GM18498 (cell line): ENCODE results near the gene MFAP3.
"Not testable (repeated sequence)": the region's sequence is repeated elsewhere in the genome, so short reads cannot be mapped to it uniquely, and the experiment has no call there.

Experiments used
- ATAC-seq: cut with Tn5 transposase; IDR thresholded peaks from one replicate; pipeline ENCODE4 v1.9.1; 2021; ENCODE audit warnings: mild to moderate bottlenecking, moderate library complexity; ENCODE audit not compliant: unreplicated experiment

The MFAP3 gene

DNA sequence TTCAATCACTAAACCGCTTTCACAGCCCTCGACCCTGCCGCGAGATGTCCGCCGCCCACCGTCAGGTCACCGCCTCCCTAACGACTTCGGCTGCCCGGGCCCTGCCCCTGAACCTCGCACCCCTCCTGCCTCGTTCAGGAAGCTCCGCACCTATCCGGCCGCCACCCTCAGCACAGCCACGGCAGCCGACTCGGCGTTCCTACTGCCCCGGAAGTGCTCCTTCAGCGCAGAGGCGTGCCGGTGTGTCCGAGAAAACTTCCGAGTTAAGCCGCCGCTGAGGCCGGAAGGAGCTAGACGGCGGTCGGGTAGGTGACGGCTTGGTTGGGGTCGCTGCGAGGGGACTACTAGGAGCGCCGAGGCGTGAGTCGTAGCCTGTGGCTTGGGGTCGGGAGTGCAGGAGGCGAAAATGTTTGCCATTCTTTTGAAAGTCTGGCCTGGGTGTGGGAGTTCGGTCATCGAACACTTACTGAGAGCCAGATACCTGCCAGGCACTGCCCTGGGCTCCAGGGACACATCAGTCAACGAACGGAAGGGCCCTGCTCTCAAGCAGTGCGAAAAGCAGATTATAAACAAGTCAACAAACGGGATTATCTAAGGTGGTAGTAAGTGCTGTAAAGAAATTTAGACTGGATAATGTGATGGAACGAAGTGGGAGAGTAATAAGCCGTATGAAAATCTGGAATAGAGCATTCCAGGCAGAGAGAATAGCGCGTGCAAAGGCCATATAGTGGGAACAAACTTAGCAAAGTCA, at the start of gene MFAP3, which contains the start of gene FAM114A2:
Gene MFAP3 (plus strand): TSS at position 261 of the 751 bp plus-strand sequence. CDS start 10,756 bp downstream, outside the sequence.
Gene FAM114A2 (minus strand): TSS at position 204 of the 751 bp plus-strand sequence. CDS start 3,957 bp downstream, outside the sequence.
- ATAC-seq, result peak; percentile 99

DNA sequence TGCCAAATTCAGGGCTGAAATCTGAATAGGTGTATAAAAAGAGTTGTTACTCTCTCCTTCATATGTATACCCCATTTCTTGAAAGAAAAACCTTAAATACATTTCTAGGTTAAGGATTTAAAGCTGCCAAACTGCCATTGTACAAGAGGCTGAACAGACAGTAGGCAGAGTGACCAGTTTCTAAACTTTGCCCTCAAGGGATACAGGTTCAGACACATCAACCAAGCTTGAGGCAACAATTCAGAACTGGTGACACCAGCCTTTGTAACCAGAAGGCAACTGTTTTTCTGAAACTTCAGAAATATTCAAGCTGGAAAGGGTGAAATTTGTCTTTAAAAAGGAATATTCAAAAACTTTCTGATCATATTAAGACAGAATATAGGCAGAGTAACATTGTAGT, 47.6 kb upstream of the MFAP3 start:
- no peak for ATAC-seq

DNA sequence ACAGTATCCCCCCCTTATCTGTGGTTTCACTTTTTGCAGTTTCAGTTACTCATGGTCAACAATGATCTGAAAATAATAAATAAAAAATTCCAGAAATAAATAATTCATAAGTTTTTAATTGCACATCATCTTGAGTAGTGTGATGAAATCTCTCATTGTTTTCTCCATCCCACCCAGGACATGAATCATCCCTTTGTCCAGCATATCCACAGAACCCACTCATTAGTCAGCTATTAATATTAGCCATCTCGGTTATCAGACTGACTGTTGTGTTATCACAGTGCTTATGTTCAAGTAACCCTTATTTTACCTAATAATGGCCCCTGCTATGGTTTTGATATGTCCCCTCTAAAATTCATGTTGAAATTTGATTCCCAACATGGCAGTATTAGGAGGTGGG, 40.8 kb upstream of the MFAP3 start:
- no peak for ATAC-seq

DNA sequence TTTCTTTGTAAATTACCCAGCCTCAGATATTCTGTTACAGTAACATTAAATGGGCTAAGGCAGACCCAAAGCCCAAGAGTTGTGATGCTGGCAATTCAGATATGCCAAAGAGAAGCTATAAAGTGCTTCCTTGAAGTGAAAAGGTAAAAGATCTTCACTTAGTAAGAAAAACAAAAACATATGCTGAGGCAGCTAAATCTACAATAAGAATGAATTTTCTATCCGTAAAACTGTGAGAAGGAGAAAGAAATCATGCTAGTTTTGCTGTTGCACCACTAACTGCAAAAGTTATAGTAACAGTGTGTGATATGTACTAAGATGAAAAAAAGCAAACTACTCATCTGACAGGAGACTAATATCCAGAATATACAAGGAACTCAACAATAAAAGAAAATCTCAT, 40.0 kb upstream of the MFAP3 start:
- no peak for ATAC-seq

DNA sequence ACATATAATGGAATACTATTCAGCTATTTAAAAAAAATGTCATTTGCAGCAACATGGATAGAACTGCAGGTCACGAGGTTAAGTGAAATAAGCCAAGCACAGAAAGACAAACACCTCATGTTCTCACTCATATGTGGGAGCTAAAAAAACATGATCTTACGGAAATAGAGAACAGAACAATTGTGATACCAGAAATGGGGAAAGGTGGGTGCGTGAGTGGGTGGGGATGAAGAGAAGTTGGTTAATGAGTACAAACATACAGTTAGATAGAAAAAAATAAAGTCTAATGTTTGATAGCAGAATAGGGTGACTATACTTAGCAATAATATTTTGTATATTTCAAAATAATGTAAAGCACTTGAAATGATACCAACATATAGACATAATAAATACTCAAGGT, 38.8 kb upstream of the MFAP3 start:
- ATAC-seq, result no peak

DNA sequence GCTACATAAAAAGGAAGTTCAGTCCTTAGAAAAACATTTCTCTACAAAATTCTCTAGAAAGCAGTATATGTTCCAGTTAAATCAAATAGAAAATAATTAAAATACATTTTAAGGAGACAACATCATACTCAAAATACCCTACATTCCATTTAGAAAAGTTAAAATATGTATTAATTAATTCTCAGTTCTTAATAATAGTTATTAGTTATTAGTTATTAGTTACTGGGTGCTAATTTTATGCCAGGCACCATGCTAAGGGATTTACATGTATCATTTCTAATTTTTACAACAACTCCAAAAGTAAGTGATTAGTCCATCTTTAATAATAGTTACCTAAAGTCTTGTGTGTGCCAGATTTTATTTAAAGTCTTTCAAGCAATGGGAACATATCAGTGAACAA, 38.1 kb upstream of the MFAP3 start:
- no peak for ATAC-seq

DNA sequence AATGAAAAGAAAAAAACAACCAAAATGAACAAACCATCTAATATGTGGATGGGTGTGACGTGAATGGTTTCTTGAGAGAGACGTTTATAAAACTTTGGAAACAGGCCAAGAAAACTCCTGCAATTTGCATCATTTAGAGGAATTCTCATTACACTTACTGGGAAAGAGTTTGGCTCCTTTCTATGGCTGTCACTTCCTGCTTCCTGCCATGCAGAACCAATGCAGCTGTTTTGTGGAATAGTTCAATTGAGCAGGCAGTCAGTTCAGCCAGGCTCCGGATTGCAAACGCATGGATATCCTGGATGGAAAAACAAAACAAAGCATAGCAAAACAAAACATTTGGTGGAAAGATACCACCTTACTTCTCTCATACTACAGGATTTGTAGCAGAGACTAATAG, 36.7 kb upstream of the MFAP3 start:
- ATAC-seq, result no peak

DNA sequence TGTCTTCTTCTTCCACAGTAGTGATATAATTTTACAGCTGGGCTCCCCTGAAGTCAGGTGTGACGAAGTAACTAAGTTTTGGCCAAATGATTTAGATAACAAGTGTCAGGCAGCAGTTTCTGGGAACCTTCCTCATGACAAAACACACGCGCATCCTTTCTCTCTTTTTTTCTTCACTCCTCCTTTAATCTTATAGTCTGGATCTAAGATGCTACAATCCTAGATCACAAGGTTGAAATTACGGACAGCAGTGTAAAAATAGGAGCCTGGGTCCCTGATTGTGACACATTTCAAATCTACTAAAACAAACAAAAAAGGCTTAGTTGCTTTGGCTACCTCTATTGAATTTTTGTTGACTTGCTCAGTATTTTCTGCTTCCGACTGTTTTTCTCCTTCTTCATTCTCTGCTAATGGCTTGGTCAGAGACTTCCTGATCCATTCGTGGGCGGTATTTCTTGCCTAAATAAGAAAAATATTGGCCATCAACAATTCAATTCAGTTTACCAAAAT, 36.2 kb upstream of the MFAP3 start:
- no peak for ATAC-seq

DNA sequence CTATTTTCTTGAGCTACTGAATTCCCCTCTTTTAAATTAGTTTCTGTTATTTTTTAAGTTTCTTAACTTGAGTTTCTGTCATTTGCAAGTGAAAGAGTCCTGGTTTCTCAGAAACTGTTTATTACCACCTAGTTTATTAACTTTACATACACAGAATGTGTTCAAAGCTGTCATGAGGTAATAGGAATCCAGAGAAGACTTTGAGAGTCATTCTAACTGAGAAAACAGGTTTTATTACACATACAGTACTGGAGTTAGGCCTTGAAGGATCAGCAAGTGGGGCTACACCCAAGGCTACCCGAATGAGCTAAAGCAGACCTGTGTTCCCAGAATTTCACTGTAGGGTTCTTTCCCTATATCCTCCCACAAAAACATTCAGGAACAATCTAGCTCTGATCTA, 33.1 kb upstream of the MFAP3 start:
- ATAC-seq, result no peak

DNA sequence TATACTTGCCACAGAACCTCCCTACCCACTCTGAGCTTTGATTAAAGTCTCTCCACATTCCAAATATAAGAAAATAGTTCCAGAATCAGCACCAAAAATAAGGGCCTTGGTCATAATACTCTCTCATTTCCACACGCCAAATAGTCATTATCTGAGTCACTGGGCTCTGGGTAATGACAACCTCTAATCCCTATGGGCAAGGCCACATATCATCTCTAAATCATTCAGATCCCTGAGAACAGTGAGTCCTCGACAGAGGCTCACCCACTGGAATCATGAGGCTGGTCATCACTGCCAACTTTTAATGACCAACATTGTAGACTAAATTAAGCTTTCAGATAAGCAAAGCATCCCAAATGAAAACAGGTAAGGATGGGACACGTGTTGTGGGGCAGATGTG, 28.1 kb upstream of the MFAP3 start:
- no peak for ATAC-seq

DNA sequence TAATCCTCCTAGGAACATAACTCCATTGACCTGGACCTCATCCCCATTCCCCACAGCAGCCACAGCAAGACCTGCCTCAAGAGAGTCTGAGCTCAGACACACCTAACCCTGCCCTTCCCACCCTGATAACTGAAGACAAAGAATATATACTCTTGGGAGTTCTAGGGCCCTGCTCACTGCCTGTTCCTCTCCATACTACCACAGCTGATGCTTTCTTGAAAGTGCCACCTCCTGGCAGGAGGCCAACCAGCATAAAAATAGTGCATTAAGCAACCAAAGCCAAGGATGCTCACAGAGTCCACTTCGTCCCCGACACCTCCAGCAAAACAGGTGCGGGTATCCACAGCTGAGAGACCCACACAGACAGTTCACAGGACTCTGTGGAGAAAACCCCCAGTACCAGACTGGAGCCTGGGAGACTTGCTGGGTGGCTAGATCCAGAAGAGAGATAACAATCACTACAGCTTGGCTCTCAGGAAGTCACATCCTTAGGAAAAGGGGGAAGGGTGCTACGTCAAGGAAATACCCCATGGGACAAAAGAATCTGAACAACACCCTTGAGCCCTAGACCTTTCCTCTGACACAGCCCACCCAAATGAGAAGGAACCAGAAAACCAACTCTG, 23.6 kb upstream of the MFAP3 start:
- ATAC-seq, result no peak

DNA sequence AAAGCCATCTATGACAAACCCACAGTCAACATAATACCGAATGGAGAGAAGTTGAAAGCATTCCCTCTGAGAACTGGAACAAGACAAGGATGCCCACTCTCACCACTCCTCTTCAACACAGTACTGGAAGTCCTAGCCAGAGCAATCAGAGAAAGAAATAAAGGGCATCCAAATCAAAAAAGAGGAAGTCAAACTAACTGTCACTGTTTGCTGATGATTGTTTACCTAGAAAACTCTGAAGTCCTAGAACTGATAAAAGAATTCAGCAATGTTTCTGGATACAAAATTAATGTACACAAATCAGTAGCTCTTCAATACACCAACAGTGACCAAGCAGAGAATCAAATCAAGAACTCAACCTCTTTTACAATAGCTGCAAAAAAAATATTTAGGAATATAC, 19.8 kb upstream of the MFAP3 start:
- not testable (repeated sequence) for ATAC-seq

DNA sequence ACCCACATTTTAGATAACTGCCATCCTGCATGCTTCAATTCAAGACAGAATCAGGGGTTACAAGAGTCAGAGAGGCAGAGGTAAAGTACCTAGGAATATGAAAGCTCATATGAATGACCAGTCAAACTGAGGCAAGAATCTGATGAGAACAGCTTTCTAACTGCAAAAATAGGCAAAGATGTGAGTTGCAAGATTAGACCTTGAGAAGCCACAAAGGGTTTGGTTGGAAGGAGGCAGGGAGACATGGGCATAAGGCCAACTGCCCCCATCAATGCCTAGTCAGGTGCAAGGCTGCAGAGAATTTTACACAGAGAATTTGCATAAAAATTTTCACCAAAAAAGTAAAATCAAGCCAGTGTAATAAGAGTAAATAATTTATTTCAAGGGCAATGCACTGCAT, 12.8 kb upstream of the MFAP3 start:
- ATAC-seq, result no peak

DNA sequence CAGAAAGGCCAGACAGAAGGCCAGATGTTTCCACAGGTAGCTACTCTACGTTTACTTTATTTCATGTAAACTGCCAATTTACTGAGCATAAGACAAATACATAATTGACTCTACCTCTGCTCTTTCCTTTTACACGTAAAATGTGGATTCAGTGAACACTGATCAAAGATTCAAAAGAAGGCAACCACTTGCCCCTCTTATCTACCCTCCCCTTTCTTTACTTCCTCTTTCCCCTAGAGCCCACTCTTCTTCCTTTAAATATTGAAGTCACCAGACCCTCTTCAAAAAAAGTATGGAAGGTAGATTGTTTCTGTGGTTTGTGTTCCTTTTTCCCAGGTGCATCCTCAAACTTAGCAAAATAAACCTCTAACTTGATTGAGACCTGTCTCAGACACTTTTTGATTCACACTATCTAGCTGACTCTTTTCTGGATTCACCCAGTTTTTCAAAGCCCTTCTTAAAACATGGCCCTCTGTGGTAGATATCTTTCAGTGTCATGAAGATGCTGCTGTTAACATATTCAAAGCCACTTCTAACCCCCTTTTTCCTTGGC, 6.8 kb upstream of the MFAP3 start:
- ATAC-seq, result no peak

DNA sequence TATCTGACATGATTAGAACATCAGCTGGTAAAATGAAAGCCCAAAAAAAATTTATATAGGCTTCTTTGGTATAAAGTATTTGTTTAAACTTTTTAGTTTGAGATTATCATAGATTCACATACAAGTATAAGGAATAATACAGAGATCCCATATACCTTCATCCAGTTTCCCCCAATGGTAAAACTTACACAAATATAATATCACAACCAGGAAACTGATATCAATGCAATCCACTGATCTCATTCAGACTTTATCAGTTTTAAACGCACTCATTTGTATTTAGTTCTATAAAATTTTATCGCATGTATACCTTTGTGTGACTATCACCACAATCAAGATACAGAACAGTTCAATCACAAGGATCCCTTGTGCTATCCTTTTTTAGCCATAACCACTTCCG, 3.8 kb upstream of the MFAP3 start:
- no peak for ATAC-seq

DNA sequence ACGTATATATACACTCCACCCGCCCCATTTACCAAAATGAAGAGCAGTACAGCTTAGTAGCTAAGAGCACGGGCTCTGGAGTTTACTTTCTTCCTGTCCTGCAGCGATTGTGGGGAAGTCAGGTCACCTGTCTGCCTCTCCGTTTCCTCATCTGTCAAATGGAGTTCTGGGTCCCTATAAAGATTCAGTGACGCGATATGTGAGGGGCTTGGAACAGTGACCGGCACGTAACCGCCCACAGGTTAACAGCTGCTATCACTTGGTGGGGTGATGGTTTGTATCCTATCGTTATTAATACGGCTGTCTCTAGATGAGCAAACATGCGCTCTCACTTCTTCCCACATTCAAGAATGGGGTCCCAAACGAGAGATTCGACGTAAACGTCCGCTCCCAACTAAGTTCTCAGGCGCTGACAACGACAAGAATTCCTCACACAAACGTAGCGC, 483 bp upstream of the MFAP3 start:
- ATAC-seq, result peak; percentile 49

DNA sequence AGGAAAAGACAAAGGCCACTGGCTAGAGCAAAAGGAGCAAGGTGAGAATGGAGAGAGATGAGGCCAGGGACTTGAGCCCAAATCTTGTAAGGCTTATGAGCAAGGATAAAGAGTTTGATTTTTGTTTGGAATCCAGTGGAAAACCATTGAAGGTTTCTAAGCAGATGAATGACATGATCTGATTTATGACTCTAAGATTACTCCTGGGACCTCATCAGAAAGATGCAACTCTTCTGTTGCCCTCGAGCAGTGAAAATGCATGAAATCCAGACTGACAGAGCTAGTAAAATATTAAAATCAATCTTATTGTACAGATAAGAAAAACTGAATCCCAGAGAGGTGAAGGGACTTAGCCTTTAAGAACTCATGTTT, 677 bp downstream of the MFAP3 start:
- ATAC-seq, result no peak

DNA sequence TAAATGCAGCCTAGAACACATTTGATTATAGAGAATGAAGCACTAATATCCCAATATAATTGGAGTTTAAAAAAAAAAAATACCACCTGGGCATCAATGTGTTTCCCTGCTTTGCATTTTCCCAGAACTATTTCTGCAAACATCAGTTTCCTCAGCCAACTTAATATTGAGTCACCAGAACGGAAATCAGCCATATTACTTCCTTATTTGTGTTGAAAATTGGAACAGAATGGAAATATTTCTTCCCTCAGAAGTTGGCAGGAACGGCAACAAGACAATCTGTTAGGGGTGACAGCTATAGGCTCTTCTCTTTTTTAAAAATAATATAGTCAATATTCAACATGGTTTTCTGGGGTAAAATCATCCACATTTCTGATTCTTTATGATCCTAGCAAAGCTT, 4.0 kb downstream of the MFAP3 start:
- no peak for ATAC-seq

DNA sequence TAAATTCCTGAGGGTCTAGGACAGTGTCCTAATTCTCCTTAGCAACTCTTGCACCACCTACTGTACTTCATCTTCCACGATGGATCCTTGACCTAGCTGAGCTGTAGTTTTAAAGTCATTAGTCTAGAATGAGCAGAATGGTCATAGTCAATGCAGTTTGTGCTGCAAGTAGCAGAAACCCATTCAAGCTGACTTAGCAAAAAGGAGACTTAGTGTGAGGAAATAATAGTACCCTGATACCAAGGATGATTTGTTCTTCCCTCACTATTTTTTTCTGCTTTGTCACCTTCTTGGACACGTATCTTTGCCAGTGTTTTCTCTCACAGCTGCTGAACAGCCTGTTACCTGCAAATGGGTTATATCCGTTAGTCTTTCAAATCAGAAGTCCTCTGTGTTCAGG, 5.3 kb downstream of the MFAP3 start:
- ATAC-seq, result no peak

DNA sequence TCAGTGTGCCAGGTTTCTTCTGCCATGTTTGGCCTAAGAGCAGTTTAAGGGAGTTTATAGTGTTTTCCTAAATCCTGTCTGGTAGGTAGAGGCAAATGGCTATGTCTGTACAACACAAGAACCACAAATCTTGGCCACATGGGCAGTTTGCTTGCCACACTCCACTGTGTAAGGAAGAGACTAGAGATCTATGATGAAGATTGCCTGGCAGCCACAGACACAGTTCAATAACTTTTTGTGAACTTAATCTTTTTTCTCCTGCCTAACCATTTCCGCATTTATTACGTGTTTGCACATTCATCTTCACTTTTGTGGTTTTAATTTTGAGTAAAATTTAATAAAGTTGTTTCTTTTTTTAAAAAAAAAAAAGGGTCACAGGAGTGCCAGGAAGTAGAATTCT, 5.8 kb downstream of the MFAP3 start:
- no peak for ATAC-seq

DNA sequence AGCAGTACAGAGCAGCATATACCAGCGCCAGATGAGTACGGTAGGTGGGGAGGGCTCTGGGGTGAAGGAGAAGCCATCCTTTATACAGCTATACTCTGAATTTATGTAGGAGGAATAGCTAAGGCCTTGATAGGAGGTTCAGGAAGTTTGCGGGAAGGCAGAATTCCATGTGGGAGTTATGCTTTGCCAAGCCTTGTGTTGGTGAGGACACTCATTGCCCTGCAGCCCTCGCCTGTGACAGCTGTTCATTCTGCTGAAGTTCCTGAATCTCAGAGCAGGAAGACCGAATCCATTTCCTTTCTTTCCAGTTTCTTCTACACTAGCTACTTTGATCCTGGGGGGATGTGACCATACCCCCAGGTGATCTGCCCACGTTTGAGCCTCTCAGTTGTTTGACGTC, 7.7 kb downstream of the MFAP3 start:
- no peak for ATAC-seq

DNA sequence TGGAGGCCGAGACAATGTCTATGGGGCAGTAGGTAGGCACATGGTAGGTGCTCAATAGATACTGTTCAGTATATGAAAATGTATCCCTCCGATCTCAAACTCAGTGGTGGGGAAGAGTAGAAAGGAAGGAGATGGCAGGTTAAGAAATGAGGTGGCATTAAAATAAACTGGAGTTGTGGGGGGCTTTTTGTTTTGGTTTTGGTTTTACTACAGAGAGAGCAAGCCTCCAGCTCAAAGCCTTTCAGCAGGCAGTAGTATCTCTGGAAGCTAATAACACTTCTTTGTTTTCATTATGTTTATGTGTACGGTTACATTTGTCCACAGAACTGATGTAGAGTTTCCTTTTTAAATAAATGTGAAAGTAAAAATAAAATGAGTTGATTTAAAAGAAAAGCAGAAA, 8.6 kb downstream of the MFAP3 start:
- no peak for ATAC-seq
